RWPE2 (cell line): Measurements from ENCODE around the gene GTF2F2.

Experiments
- ATAC-seq: fragments of 200-7000 bp; cut with Tn5 transposase; 3 replicates; pipeline ENCODE4 v1.9.1; 2021; ENCODE audit warnings: low read depth
- DNase-seq: peaks from one replicate; pipeline ENCODE4 v3.0.0-alpha.2; 2020; ENCODE audit warnings: low spot score
- H3K27ac ChIP-seq: fragments of 450-650 bp; 2 replicates; pipeline ENCODE4 v1.5.1; 2017; ENCODE audit warnings: mild to moderate bottlenecking; ENCODE audit not compliant: poor library complexity, severe bottlenecking
- H3K27me3 ChIP-seq: fragments of 250-450 bp; sonication (Bioruptor Pico); 2 replicates; pipeline ENCODE4 v1.5.1; 2021; ENCODE audit warnings: mild to moderate bottlenecking, moderate library complexity; ENCODE audit not compliant: insufficient read depth, poor library complexity, severe bottlenecking
- H3K36me3 ChIP-seq: fragments of 250-450 bp; sonication (Bioruptor Pico); 2 replicates; pipeline ENCODE4 v1.5.1; 2020; ENCODE audit warnings: low read depth, mild to moderate bottlenecking, moderate library complexity
- H3K4me1 ChIP-seq: fragments of 250-450 bp; sonication (Bioruptor Pico); 2 replicates; pipeline ENCODE4 v1.5.1; 2021; ENCODE audit warnings: mild to moderate bottlenecking, moderate library complexity; ENCODE audit not compliant: insufficient read depth, poor library complexity, severe bottlenecking
- H3K4me3 ChIP-seq: fragments of 250-450 bp; sonication (Bioruptor Pico); 2 replicates; pipeline ENCODE4 v1.5.1; 2021; ENCODE audit warnings: mild to moderate bottlenecking, moderate library complexity; ENCODE audit not compliant: severe bottlenecking
- H3K9me3 ChIP-seq: fragments of 250-450 bp; sonication (Bioruptor Pico); 2 replicates; pipeline ENCODE4 v1.5.1; 2021; ENCODE audit warnings: mild to moderate bottlenecking, moderate library complexity; ENCODE audit not compliant: severe bottlenecking
- TF ChIP-seq, protein P1 (sequence below): fragments of 450-650 bp; IDR thresholded peaks from one replicate; pipeline ENCODE4 v1.5.1; 2017; ENCODE audit warnings: mild to moderate bottlenecking, moderate library complexity; ENCODE audit not compliant: poor library complexity, severe bottlenecking

GTF2F2 gene

DNA sequence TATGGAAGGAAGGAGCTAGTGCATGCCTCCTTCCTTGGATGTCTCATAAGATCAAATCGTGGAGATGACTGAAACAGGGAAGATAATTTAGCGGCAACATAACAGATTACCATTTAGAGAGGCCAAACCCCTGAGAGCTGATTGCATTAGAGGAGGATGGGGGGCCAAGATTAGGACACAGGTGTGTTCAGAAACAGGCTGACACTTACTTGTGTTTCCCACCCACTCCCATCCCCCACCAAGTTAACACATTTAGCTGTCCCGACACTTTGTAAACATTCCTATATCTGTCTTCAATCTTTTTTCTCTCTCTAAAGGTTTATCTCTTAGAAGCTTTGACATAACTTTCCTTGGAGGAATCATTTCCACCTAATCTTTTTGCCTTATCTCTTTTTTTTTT is 129.4 kb downstream of the GTF2F2 start:
- Histone ChIP-seq H3K36me3 (peaks cover 21% of the 10 kb centered on the region), H3K9me3 (no peaks in the 10 kb centered on the region), H3K4me3 (no peak overlapping the region), H3K27me3 (no peaks in the 10 kb centered on the region), H3K27ac (no peak overlapping the region), H3K4me1 (peaks cover 19% of the 10 kb centered on the region)
- no peak for DNase-seq
- TF ChIP-seq, protein P1, sequence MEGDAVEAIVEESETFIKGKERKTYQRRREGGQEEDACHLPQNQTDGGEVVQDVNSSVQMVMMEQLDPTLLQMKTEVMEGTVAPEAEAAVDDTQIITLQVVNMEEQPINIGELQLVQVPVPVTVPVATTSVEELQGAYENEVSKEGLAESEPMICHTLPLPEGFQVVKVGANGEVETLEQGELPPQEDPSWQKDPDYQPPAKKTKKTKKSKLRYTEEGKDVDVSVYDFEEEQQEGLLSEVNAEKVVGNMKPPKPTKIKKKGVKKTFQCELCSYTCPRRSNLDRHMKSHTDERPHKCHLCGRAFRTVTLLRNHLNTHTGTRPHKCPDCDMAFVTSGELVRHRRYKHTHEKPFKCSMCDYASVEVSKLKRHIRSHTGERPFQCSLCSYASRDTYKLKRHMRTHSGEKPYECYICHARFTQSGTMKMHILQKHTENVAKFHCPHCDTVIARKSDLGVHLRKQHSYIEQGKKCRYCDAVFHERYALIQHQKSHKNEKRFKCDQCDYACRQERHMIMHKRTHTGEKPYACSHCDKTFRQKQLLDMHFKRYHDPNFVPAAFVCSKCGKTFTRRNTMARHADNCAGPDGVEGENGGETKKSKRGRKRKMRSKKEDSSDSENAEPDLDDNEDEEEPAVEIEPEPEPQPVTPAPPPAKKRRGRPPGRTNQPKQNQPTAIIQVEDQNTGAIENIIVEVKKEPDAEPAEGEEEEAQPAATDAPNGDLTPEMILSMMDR, result no peak
- no peak for ATAC-seq

DNA sequence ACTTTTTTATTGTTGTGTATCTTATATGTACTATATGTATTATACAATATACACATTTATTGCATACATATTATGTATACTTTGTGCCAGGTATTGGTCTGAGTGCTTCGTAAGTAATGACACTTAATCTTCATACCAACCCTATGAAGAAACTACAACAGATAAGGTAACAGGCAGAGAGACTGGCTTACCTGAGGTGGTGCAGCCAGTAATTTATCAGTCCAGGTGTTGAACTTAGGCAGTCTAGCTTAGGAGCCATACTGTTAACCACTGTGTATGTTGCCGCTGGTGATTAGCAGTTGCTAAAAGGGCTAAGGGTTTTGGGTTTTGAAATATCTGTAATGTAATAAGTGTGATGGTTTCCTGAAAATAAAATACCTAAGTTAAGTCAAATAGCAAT is 134.1 kb downstream of the GTF2F2 start:
- Histone ChIP-seq H3K36me3 (peaks cover 28% of the 10 kb centered on the region), H3K4me1 (peaks cover 43% of the 10 kb centered on the region), H3K27me3 (no peaks in the 10 kb centered on the region), H3K9me3 (no peaks in the 10 kb centered on the region), H3K4me3 (no peak overlapping the region), H3K27ac (peak overlapping the region; percentile 53)
- TF ChIP-seq, protein P1, result no peak
- ATAC-seq (no peak), DNase-seq (no peak)

DNA sequence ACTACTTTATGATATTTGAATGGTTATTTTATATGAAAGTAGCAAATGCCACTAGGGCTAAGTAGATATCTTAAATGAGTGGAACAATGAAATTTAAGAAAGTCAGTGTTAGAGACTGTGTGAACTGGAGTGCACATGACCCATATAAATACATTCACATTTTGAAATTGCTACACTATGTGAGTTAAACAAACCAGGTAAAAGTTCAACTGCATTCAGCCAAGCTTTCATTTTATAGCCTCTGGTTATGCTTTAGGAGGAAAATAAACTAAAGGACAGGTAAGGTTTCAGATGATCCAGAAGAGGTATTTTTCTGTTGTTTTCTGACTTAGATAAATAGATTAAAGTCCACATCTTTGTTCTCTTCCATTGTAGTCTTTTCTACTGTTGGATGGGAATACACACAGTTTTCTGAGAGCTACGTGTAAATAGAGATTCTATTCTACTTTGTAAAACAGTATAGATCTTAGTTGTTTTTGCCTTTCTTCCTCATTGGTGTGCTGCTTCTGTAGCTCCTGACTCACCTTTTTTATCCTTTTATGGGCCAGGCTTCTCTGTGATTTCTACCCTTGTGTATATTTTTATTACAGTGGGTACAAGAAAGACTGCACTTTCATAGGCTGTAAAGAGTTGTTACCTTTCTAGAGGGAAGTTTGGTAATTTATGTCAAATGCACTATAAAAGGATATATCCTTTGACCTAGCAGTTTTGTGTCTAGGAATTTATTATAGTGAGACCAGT is 135.1 kb downstream of the GTF2F2 start:
- ATAC-seq (no peak), DNase-seq (no peak)
- H3K27me3 ChIP-seq, result no peaks in the 10 kb centered on the region
- no peak overlapping the region for H3K4me3 ChIP-seq
- H3K9me3 ChIP-seq, result no peaks in the 10 kb centered on the region
- H3K27ac ChIP-seq, result peak overlapping the region; percentile 24
- peaks cover 28% of the 10 kb centered on the region for H3K36me3 ChIP-seq
- H3K4me1 ChIP-seq, result peaks cover 43% of the 10 kb centered on the region
- TF ChIP-seq, protein P1, result no peak

DNA sequence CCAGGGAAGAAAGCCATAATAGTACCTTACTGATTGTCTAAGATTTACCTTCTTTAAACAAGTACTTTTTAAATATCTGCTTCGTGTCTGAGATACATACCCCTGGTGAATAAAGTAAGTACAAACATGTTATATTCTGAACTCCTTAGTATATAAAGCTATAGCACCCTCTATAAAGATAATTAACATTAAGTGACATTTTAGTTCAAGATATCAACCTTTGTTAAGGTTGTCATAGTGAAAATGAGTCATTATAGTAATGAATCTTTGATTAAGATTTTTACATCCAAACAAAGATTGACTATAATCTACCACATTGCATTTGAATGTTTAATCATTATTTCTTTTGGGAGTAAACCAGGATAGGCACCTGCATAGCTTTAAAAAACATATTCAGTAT is 135.9 kb downstream of the GTF2F2 start:
- H3K36me3 ChIP-seq, result peaks cover 25% of the 10 kb centered on the region
- ATAC-seq, result no peak
- DNase-seq, result no peak

More for the DNA sequence above, 135.9 kb downstream of the GTF2F2 start:
- TF ChIP-seq, protein P1, result no peak
- Histone ChIP-seq H3K4me3 (no peak overlapping the region), H3K9me3 (no peaks in the 10 kb centered on the region), H3K4me1 (peaks cover 43% of the 10 kb centered on the region), H3K27me3 (no peaks in the 10 kb centered on the region), H3K27ac (no peak overlapping the region)
